Measurements from ENCODE around the gene SH2D2A.

Gene SH2D2A

GRCh38 chr1:156756355-156756754 is 60.3 kb downstream of the SH2D2A start:
- TF ChIP-seq CTCF (IDR thresholded peaks at IDR 0.05; ENCODE audit: low read depth, low read length), result no peak
- Histone ChIP-seq H3K27ac (no peak overlapping the region), H3K36me3 (peaks cover 9% of the 10 kb centered on the region), H3K4me3 (ENCODE audit: low read depth, low read length) (no peak overlapping the region), H3K27me3 (ENCODE audit: insufficient read depth, low read depth, severe bottlenecking) (no peaks in the 10 kb centered on the region), H3K9me3 (ENCODE audit: severe bottlenecking) (no peaks in the 10 kb centered on the region)
- no peak for DNase-seq

Data from WERI-Rb-1 (cell line).